GM13977 (cell line): ENCODE data around the gene CELF5.

Source experiments
- DNase-seq: peaks from one replicate; pipeline ENCODE4 v3.0.0; 2012; ENCODE audit warnings: low spot score
- CTCF ChIP-seq: IDR thresholded peaks from 2 replicates; pipeline ENCODE4 v1.5.1; 2012; ENCODE audit warnings: mild to moderate bottlenecking, control low read depth; ENCODE audit not compliant: insufficient read depth; ENCODE audit errors: extremely low read depth, missing control alignments
- in situ Hi-C: fragments of 300-500 bp; cut with MboI; formaldehyde crosslinking; loops from one replicate; pipeline ENCODE4 v1.12.0; 2022; ENCODE audit warnings: low sequenced_read_pairs, low pct_unique_long_range_greater_than_20kb, mixed read lengths, inconsistent platforms; ENCODE audit not compliant: unreplicated experiment

CELF5 gene

GRCh38 chr19:3291644-3292043, 67.2 kb downstream of the CELF5 start:
- in situ Hi-C loops: no loop called here
- no peak for TF ChIP-seq CTCF
- no peak for DNase-seq

GRCh38 chr19:3292958-3293529, 68.6 kb downstream of the CELF5 start:
- in situ Hi-C loops: no loop called here
- no peak for TF ChIP-seq CTCF
- no peak for DNase-seq

- in situ Hi-C loops: no loop called here
- no peak for DNase-seq
- no peak for TF ChIP-seq CTCF
Measured at GRCh38 chr19:3293560-3293959, 69.1 kb downstream of the CELF5 start.

GRCh38 chr19:3294080-3294850, 69.8 kb downstream of the CELF5 start:
- no peak for DNase-seq
- no peak for TF ChIP-seq CTCF
- in situ Hi-C loops: no loop called here

GRCh38 chr19:3295581-3295980, 71.1 kb downstream of the CELF5 start:
- in situ Hi-C loops: no loop called here
- no peak for DNase-seq
- TF ChIP-seq CTCF: no peak

GRCh38 chr19:3296034-3296433, 71.6 kb downstream of the CELF5 start:
- in situ Hi-C loops: no loop called here
- TF ChIP-seq CTCF: no peak
- DNase-seq: no peak
